HepG2 (cell line): ENCODE data around the gene ATP8B2. TPM values are rescaled to one million over a fixed set of nuclear protein-coding genes. Genes with fewer than 3 reads are reported as not detected.

Experiments
- ATAC-seq: fragments of 200-7000 bp; cut with Tn5 transposase; 3 replicates; pipeline ENCODE4 v1.9.1; 2020; ENCODE audit warnings: mild to moderate bottlenecking, moderate library complexity
- BruUV-seq: library from RNA; stranded (reverse); fragments of 400-500 nt; replicated peaks from 2 replicates; lab custom pipeline; 2021; lab: Mats Ljungman, UMichigan
- CTCF ChIA-PET: fragments of 300-600 bp; formaldehyde crosslinking; extraction: SDS; loops from one replicate; lab custom pipeline; 2021; ENCODE audit warnings: low total read pairs, inconsistent platforms, low intra/inter-chr PET ratio; lab: Yijun Ruan, JAX
- POLR2A ChIA-PET: fragments of 350-600 bp; sonication (Branson Sonifier 250); formaldehyde crosslinking; loops from one replicate; lab custom pipeline; 2020; ENCODE audit warnings: antibody characterized with exemption, inconsistent platforms; lab: Yijun Ruan, JAX
- DNase-seq: peaks from one replicate; pipeline ENCODE4 v3.0.0-alpha.2; 2015; ENCODE audit warnings: low spot score
- FAIRE-seq: peaks from 3 replicates; lab custom pipeline; 2011; peaks lifted over from hg19 to GRCh38; lab: Jason Lieb, UNC
- H2AFZ ChIP-seq: one replicate; pipeline ENCODE4 v1.6.1; 2011; ENCODE audit warnings: low read length, inconsistent platforms
- H3K27ac ChIP-seq: fragments of 300-600 bp; 3 replicates; pipeline ENCODE4 v1.8.0; 2011; ENCODE audit warnings: mixed run types, mild to moderate bottlenecking, mixed read lengths, low read length, inconsistent platforms; ENCODE audit not compliant: insufficient read depth; ENCODE audit errors: extremely low read length
- H3K27me3 ChIP-seq, 2 experiments: fragments of 200-600 bp in 1 of 2; 2 replicates in 1 of 2; 3 replicates in 1 of 2; pipeline versions ENCODE4 v1.6.0 to v1.8.0; 2011; ENCODE audit warnings: low read length in 2 of 2, mild to moderate bottlenecking in 2 of 2, moderate library complexity in 2 of 2, inconsistent platforms in 1 of 2; ENCODE audit not compliant: insufficient read depth in 2 of 2, control insufficient read depth in 1 of 2
- H3K36me3 ChIP-seq, 2 experiments: fragments of 200-600 bp in 1 of 2; replicated peaks in 1 of 2; 2 replicates in 1 of 2; 3 replicates in 1 of 2; pipeline versions ENCODE4 v1.5.1 to v1.8.0; 2011; ENCODE audit warnings: low read length in 2 of 2, inconsistent platforms in 1 of 2; ENCODE audit not compliant: insufficient read depth in 2 of 2, control insufficient read depth in 1 of 2
- H3K4me1 ChIP-seq: 2 replicates; pipeline ENCODE4 v1.5.1; 2012; ENCODE audit warnings: low read length, inconsistent platforms; ENCODE audit not compliant: insufficient read depth
- H3K4me2 ChIP-seq: 2 replicates; pipeline ENCODE4 v1.6.0; 2011; ENCODE audit warnings: low read depth, low read length, inconsistent platforms
- H3K4me3 ChIP-seq, 3 experiments: fragments of 200-600 bp in 1 of 3; sonication (generic), shearing (Covaris generic) in 1 of 3; replicated peaks in 1 of 3; 2 replicates each; pipeline ENCODE4 v1.5.1; 2011 to 2016; ENCODE audit warnings: low read length in 3 of 3, inconsistent platforms in 2 of 3, low read depth in 2 of 3, mild to moderate bottlenecking in 2 of 3, control low read depth in 1 of 3, mixed read lengths in 1 of 3; ENCODE audit not compliant: insufficient read depth in 1 of 3
- H3K79me2 ChIP-seq: one replicate; pipeline ENCODE4 v1.6.1; 2011; ENCODE audit warnings: low read length, inconsistent platforms; ENCODE audit not compliant: insufficient read depth
- H3K9ac ChIP-seq: 2 replicates; pipeline ENCODE4 v1.6.0; 2011; ENCODE audit warnings: mild to moderate bottlenecking, low read depth, low read length, inconsistent platforms; ENCODE audit not compliant: insufficient read depth
- H3K9me3 ChIP-seq: 2 replicates; pipeline ENCODE4 v1.5.1; 2012; ENCODE audit warnings: mild to moderate bottlenecking, low read length
- H4K20me1 ChIP-seq: 2 replicates; pipeline ENCODE4 v1.6.0; 2011; ENCODE audit warnings: inconsistent platforms, mild to moderate bottlenecking, low read length, moderate library complexity; ENCODE audit not compliant: insufficient read depth
- KDM5B ChIP-seq: sonication (generic); formaldehyde crosslinking; IDR thresholded peaks from 2 replicates; pipeline ENCODE4 v1.4.0; 2020; ENCODE audit warnings: missing genetic modification reagents, mild to moderate bottlenecking, borderline replicate concordance
- PAWR ChIP-seq: sonication (generic); formaldehyde crosslinking; IDR thresholded peaks from 2 replicates; pipeline ENCODE4 v1.4.0; 2020; ENCODE audit warnings: missing genetic modification reagents, mild to moderate bottlenecking, borderline replicate concordance
- REPIN1 ChIP-seq: sonication (generic); formaldehyde crosslinking; IDR thresholded peaks from 2 replicates; pipeline ENCODE4 v1.8.0; 2022; ENCODE audit warnings: missing genetic modification reagents, low read depth, mild to moderate bottlenecking, borderline replicate concordance
- RERE ChIP-seq: IDR thresholded peaks from 2 replicates; pipeline ENCODE4 v1.6.1; 2016; ENCODE audit warnings: low read depth, missing genetic modification reagents, missing compliant biosample characterization
- SIN3A ChIP-seq: IDR thresholded peaks from 2 replicates; pipeline ENCODE4 v1.6.1; 2011; ENCODE audit warnings: low read depth, mild to moderate bottlenecking, control low read depth, low read length, borderline replicate concordance
- ZEB1 ChIP-seq: IDR thresholded peaks from 2 replicates; pipeline ENCODE4 v1.6.1; 2012; ENCODE audit warnings: mild to moderate bottlenecking, low read depth, inconsistent platforms; ENCODE audit not compliant: insufficient replicate concordance
- ZNF670 ChIP-seq: sonication (generic); formaldehyde crosslinking; IDR thresholded peaks from 2 replicates; pipeline ENCODE4 v1.8.0; 2022; ENCODE audit warnings: mild to moderate bottlenecking, missing genetic modification reagents, borderline replicate concordance
- ZNF841 ChIP-seq: sonication (generic); formaldehyde crosslinking; IDR thresholded peaks from 2 replicates; pipeline ENCODE4 v1.8.1; 2023; ENCODE audit warnings: missing genetic modification reagents, borderline replicate concordance
- WGBS: methylation state at CpG from one replicate; pipeline ENCODE4 v1.1.6; 2017; ENCODE audit warnings: low lambda C conversion rate; 5-methylcytosine and 5-hydroxymethylcytosine counted together
- in situ Hi-C: cut with HindIII; loops from 2 replicates; pipeline ENCODE4 v1.10.0; 2017; ENCODE audit warnings: low pct_unique_long_range_greater_than_20kb; ENCODE audit not compliant: extremely low pct_ligation_motif_present
- intact Hi-C: fragments of 100-400 bp; cut with micrococcal nuclease; formaldehyde crosslinking; loops from one replicate; pipeline ENCODE4 v1.10.0; 2022; ENCODE audit not compliant: unreplicated experiment
- polyA plus RNA-seq, 8 experiments: library from polyadenylated mRNA; depleted of rRNA in 3 of 8; stranded (reverse) in 7 of 8; unstranded in 1 of 8; fragments of >200 nt; fragmentation: Illumina TruSeq in 4 of 8; extraction: Trizol in 4 of 8; gene quantifications; 2 replicates each; pipeline versions ENCODE4 v1.2.1 to v1.2.3, GENCODE V29; 2011 to 2016; ENCODE audit warnings: low read depth in 4 of 8, missing spikeins in 1 of 8, mixed read lengths in 1 of 8; ENCODE audit not compliant: insufficient read depth in 1 of 8
- total RNA-seq, 5 experiments: library from RNA; depleted of rRNA; stranded (reverse); fragments of >200 nt; fragmentation: Illumina TruSeq; extraction: Trizol; gene quantifications; 2 replicates each; pipeline ENCODE4 v1.2.3, GENCODE V29; 2016; ENCODE audit warnings: low read depth in 1 of 5
- TF ChIP-seq, protein P1 (sequence below): sonication (generic); formaldehyde crosslinking; IDR thresholded peaks from 2 replicates; pipeline ENCODE4 v1.4.0; 2020; ENCODE audit warnings: missing genetic modification reagents

Gene ATP8B2
- total and polyA plus RNA-seq, 2 of the 13 experiments (the other 11 are each of a cell fraction or from before 2014, with no cell fraction given): 20.4 to 39.3 TPM

DNA sequence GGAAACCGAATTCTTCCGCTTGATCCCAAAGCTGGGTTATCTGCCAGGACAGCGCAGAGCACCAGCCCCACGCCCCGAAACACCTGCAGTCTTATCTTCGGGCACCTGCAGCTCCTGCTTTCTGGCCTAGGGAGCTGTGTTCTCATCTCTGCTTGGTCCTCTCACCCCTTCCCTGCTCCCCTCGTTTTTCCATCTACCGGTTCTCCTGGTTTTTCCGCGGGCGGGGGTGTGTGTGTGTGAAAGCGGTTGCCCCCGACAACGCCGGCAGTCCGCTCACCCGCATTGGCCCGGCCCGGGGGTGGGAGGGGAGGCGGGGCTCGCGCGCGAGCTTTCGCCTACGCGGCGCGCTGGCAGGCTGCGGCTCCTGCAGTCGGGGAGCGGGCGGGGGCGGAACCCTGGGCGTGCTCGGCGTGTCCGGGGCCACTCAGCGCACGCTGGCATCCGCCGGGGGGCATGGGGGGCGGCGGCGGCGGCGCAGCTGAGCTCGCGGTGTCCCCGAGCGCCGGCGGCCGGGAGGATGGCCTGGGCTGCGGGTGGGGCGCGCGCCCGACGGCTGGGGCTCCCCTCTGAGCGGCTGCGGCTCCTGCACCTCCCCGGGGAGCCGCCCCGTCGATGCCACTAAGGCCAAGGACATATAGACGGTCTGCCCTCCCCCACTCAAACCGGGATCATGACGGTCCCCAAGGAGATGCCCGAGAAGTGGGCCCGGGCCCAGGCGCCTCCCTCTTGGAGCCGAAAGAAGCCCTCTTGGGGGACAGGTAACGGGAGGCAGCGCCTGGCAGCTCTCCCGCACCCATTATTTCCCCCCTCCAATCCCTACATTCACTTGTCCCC, 3.2 kb downstream of the ATP8B2 start:
- Histone ChIP-seq H3K36me3 (peaks cover 4 to 23% of the 10 kb centered on the region in 2 experiments), H4K20me1 (no peaks in the 10 kb centered on the region), H3K27ac (no peak overlapping the region), H3K4me2 (no peak overlapping the region), H3K4me1 (peaks cover 34% of the 10 kb centered on the region), H3K79me2 (peaks cover 9% of the 10 kb centered on the region), H2AFZ (no peak overlapping the region), H3K9ac (no peak overlapping the region), H3K9me3 (no peaks in the 10 kb centered on the region), H3K27me3 (peaks cover 0 to 5% of the 10 kb centered on the region in 2 experiments; a peak in 1 of 5 replicates), H3K4me3 (no peak overlapping the region)
- ChIA-PET CTCF (no interaction called here), POLR2A (no interaction called here)
- ATAC-seq (no peak), DNase-seq (no peak), FAIRE-seq (no peak)
- in situ Hi-C loops (no loop called here), intact Hi-C loops (no loop called here)
- no TSS peak for BruUV-seq
- WGBS: 97% methylated on average over 59 of the region's 76 CpGs
- no peak for TF ChIP-seq SIN3A
- TF ChIP-seq RERE: no peak
- no peak for TF ChIP-seq ZNF841
- TF ChIP-seq, protein P1, sequence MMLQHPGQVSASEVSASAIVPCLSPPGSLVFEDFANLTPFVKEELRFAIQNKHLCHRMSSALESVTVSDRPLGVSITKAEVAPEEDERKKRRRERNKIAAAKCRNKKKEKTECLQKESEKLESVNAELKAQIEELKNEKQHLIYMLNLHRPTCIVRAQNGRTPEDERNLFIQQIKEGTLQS (CRISPR knock-in tag): no peak
- TF ChIP-seq ZEB1: no peak
- no peak for TF ChIP-seq PAWR (CRISPR knock-in tag)
- no peak for TF ChIP-seq REPIN1 (CRISPR knock-in tag)
- no peak for TF ChIP-seq KDM5B (CRISPR knock-in tag)
- TF ChIP-seq ZNF670 (CRISPR knock-in tag): no peak
